HEK293 (cell line): Measurements from ENCODE around the gene VEGFA.

Experiments used
- FEZF1 ChIP-seq: fragments of 450-650 bp; formaldehyde crosslinking; IDR thresholded peaks from 2 replicates; pipeline ENCODE4 v1.5.1; 2016; ENCODE audit warnings: missing biosample characterization, missing genetic modification characterization
- GLI4 ChIP-seq: fragments of 450-650 bp; formaldehyde crosslinking; IDR thresholded peaks from 2 replicates; pipeline ENCODE4 v1.5.1; 2016; ENCODE audit warnings: missing biosample characterization, missing genetic modification characterization
- HOXA7 ChIP-seq: sonication (generic); formaldehyde crosslinking; IDR thresholded peaks from 2 replicates; pipeline ENCODE4 v1.8.1; 2022; ENCODE audit warnings: missing genetic modification reagents, borderline replicate concordance
- KLF1 ChIP-seq: fragments of 450-650 bp; formaldehyde crosslinking; IDR thresholded peaks from 2 replicates; pipeline ENCODE4 v1.5.1; 2016; ENCODE audit warnings: missing biosample characterization, missing genetic modification characterization
- MYNN ChIP-seq: fragments of 450-650 bp; formaldehyde crosslinking; IDR thresholded peaks from 2 replicates; pipeline ENCODE4 v1.5.1; 2016; ENCODE audit warnings: missing biosample characterization, missing genetic modification characterization, borderline replicate concordance
- PBX3 ChIP-seq: sonication (generic); formaldehyde crosslinking; IDR thresholded peaks from 2 replicates; pipeline ENCODE4 v1.8.1; 2022; ENCODE audit warnings: mild to moderate bottlenecking, moderate library complexity, missing genetic modification reagents
- TSHZ1 ChIP-seq: fragments of 450-650 bp; formaldehyde crosslinking; IDR thresholded peaks from 2 replicates; pipeline ENCODE4 v1.5.1; 2016; ENCODE audit warnings: missing biosample characterization, missing genetic modification characterization, borderline replicate concordance
- ZBTB10 ChIP-seq: fragments of 450-650 bp; formaldehyde crosslinking; IDR thresholded peaks from 2 replicates; pipeline ENCODE4 v1.5.1; 2016; ENCODE audit warnings: missing biosample characterization, missing genetic modification characterization
- ZBTB48 ChIP-seq: fragments of 450-650 bp; formaldehyde crosslinking; IDR thresholded peaks from 2 replicates; pipeline ENCODE4 v1.5.1; 2016; ENCODE audit warnings: missing biosample characterization, missing genetic modification characterization
- ZFHX2 ChIP-seq: fragments of 450-650 bp; formaldehyde crosslinking; conservative IDR thresholded peaks from 2 replicates; pipeline ENCODE4 v1.5.1; 2016; ENCODE audit warnings: missing biosample characterization, missing genetic modification characterization
- ZIC2 ChIP-seq: fragments of 450-650 bp; formaldehyde crosslinking; IDR thresholded peaks from 2 replicates; pipeline ENCODE4 v1.5.1; 2016; ENCODE audit warnings: missing biosample characterization, missing genetic modification characterization
- ZNF138 ChIP-seq: fragments of 450-650 bp; formaldehyde crosslinking; IDR thresholded peaks from 2 replicates; pipeline ENCODE4 v1.5.1; 2016; ENCODE audit warnings: missing biosample characterization, missing genetic modification characterization, borderline replicate concordance
- ZNF175 ChIP-seq: fragments of 450-650 bp; formaldehyde crosslinking; IDR thresholded peaks from 2 replicates; pipeline ENCODE4 v1.5.1; 2016; ENCODE audit warnings: missing biosample characterization, missing genetic modification characterization
- ZNF211 ChIP-seq: fragments of 450-650 bp; formaldehyde crosslinking; IDR thresholded peaks from 2 replicates; pipeline ENCODE4 v1.5.1; 2016; ENCODE audit warnings: low read depth, missing biosample characterization, missing genetic modification characterization
- ZNF223 ChIP-seq: fragments of 450-650 bp; formaldehyde crosslinking; IDR thresholded peaks from 2 replicates; pipeline ENCODE4 v1.5.1; 2016; ENCODE audit warnings: missing biosample characterization, missing genetic modification characterization
- ZNF239 ChIP-seq: fragments of 450-650 bp; formaldehyde crosslinking; IDR thresholded peaks from 2 replicates; pipeline ENCODE4 v1.5.1; 2016; ENCODE audit warnings: missing biosample characterization, missing genetic modification characterization
- ZNF302 ChIP-seq: fragments of 450-650 bp; formaldehyde crosslinking; IDR thresholded peaks from 2 replicates; pipeline ENCODE4 v1.5.1; 2016; ENCODE audit warnings: missing biosample characterization, missing genetic modification characterization, low read depth
- ZNF324 ChIP-seq: fragments of 450-650 bp; formaldehyde crosslinking; IDR thresholded peaks from 2 replicates; pipeline ENCODE4 v1.5.1; 2016; ENCODE audit warnings: missing biosample characterization, missing genetic modification characterization
- ZNF350 ChIP-seq: fragments of 450-650 bp; formaldehyde crosslinking; IDR thresholded peaks from 2 replicates; pipeline ENCODE4 v1.5.0; 2017; ENCODE audit warnings: missing biosample characterization, mild to moderate bottlenecking, missing genetic modification characterization
- ZNF37A ChIP-seq: fragments of 450-650 bp; IDR thresholded peaks from 2 replicates; pipeline ENCODE4 v1.5.1; 2018; ENCODE audit warnings: missing biosample characterization, missing genetic modification characterization
- ZNF433 ChIP-seq: fragments of 450-650 bp; formaldehyde crosslinking; IDR thresholded peaks from 2 replicates; pipeline ENCODE4 v1.5.1; 2016; ENCODE audit warnings: missing biosample characterization, missing genetic modification characterization, low read depth
- ZNF473 ChIP-seq: fragments of 450-650 bp; formaldehyde crosslinking; IDR thresholded peaks from 2 replicates; pipeline ENCODE4 v1.5.1; 2017; ENCODE audit warnings: missing biosample characterization, missing genetic modification characterization
- ZNF530 ChIP-seq: fragments of 450-650 bp; formaldehyde crosslinking; IDR thresholded peaks from 2 replicates; pipeline ENCODE4 v1.5.1; 2016; ENCODE audit warnings: low read depth, missing biosample characterization, missing genetic modification characterization
- ZNF580 ChIP-seq: fragments of 450-650 bp; formaldehyde crosslinking; IDR thresholded peaks from 2 replicates; pipeline ENCODE4 v1.5.1; 2016; ENCODE audit warnings: missing biosample characterization, missing genetic modification characterization
- ZNF596 ChIP-seq: fragments of 450-650 bp; IDR thresholded peaks from 2 replicates; pipeline ENCODE4 v1.5.0; 2018; ENCODE audit warnings: missing biosample characterization, mild to moderate bottlenecking, missing genetic modification characterization, moderate library complexity
- ZNF600 ChIP-seq: fragments of 450-650 bp; formaldehyde crosslinking; IDR thresholded peaks from 2 replicates; pipeline ENCODE4 v1.5.1; 2016; ENCODE audit warnings: missing biosample characterization, missing genetic modification characterization
- ZNF626 ChIP-seq: fragments of 450-650 bp; sonication (Bioruptor Pico); formaldehyde crosslinking; IDR thresholded peaks from 2 replicates; pipeline ENCODE4 v1.5.1; 2018; ENCODE audit warnings: missing biosample characterization, missing genetic modification characterization, inconsistent platforms
- ZNF664 ChIP-seq: fragments of 450-650 bp; formaldehyde crosslinking; IDR thresholded peaks from 2 replicates; pipeline ENCODE4 v1.5.1; 2016; ENCODE audit warnings: missing biosample characterization, missing genetic modification characterization
- ZNF747 ChIP-seq: fragments of 450-650 bp; formaldehyde crosslinking; IDR thresholded peaks from 2 replicates; pipeline ENCODE4 v1.5.1; 2016; ENCODE audit warnings: missing biosample characterization, missing genetic modification characterization
- ZNF791 ChIP-seq: fragments of 450-650 bp; formaldehyde crosslinking; IDR thresholded peaks from 2 replicates; pipeline ENCODE4 v1.5.1; 2016; ENCODE audit warnings: missing biosample characterization, missing genetic modification characterization
- ZNF843 ChIP-seq: fragments of 450-650 bp; formaldehyde crosslinking; IDR thresholded peaks from 2 replicates; pipeline ENCODE4 v1.5.1; 2016; ENCODE audit warnings: missing biosample characterization, missing genetic modification characterization
- ZSCAN16 ChIP-seq: fragments of 450-650 bp; formaldehyde crosslinking; IDR thresholded peaks from 2 replicates; pipeline ENCODE4 v1.5.1; 2016; ENCODE audit warnings: missing biosample characterization, missing genetic modification characterization

The VEGFA gene

GRCh38 chr6:43773050-43773979 lies 3.3 kb downstream of the VEGFA start (continued):
- no peak for TF ChIP-seq PBX3 (CRISPR knock-in tag)
- TF ChIP-seq ZBTB48 (tag by site-specific recombination), result peak; percentile 85
- TF ChIP-seq MYNN (tag by site-specific recombination), result no peak
- no peak for TF ChIP-seq ZNF580 (tag by site-specific recombination)
- no peak for TF ChIP-seq ZNF433
- no peak for TF ChIP-seq ZNF626
- no peak for TF ChIP-seq ZSCAN16
- no peak for TF ChIP-seq FEZF1 (tag by site-specific recombination)
- TF ChIP-seq KLF1, result no peak
- no peak for TF ChIP-seq ZNF324 (tag by site-specific recombination)
- TF ChIP-seq ZNF747 (tag by site-specific recombination), result no peak
- TF ChIP-seq ZBTB10 (tag by site-specific recombination), result peak; percentile 92
- TF ChIP-seq ZNF211, result no peak
- TF ChIP-seq ZNF596 (tag by site-specific recombination), result no peak
- no peak for TF ChIP-seq ZFHX2
- no peak for TF ChIP-seq GLI4
- no peak for TF ChIP-seq ZNF791 (tag by site-specific recombination)
- no peak for TF ChIP-seq ZNF175 (tag by site-specific recombination)
- TF ChIP-seq ZNF473 (tag by site-specific recombination), result no peak
- no peak for TF ChIP-seq ZNF350 (tag by site-specific recombination)
- no peak for TF ChIP-seq ZNF530 (tag by site-specific recombination)
- no peak for TF ChIP-seq ZNF239 (tag by site-specific recombination)
- no peak for TF ChIP-seq TSHZ1 (tag by site-specific recombination)
- no peak for TF ChIP-seq ZNF138
- peak; percentile 77 for TF ChIP-seq ZNF600 (tag by site-specific recombination)
- no peak for TF ChIP-seq ZNF664 (tag by site-specific recombination)
- TF ChIP-seq ZIC2 (tag by site-specific recombination), result 0 out of 2 replicates have a peak, but pooled peaks have one; percentile 13
- no peak for TF ChIP-seq HOXA7 (CRISPR knock-in tag)
- TF ChIP-seq ZNF843 (tag by site-specific recombination), result no peak; the same call in 1 of the 2 replicates
- TF ChIP-seq ZNF302 (tag by site-specific recombination), result no peak
- TF ChIP-seq ZNF37A, result no peak
- 0 out of 2 replicates have a peak, but pooled peaks have one; percentile 13 for TF ChIP-seq ZNF223 (tag by site-specific recombination)
